ENCODE results near the gene SLC30A1. TPM values are rescaled to one million over a fixed set of nuclear protein-coding genes. Genes with fewer than 3 reads are reported as not detected.

SLC30A1 gene
- total RNA-seq, 1 experiment from 2014 or later, result 9.7 TPM

DNA sequence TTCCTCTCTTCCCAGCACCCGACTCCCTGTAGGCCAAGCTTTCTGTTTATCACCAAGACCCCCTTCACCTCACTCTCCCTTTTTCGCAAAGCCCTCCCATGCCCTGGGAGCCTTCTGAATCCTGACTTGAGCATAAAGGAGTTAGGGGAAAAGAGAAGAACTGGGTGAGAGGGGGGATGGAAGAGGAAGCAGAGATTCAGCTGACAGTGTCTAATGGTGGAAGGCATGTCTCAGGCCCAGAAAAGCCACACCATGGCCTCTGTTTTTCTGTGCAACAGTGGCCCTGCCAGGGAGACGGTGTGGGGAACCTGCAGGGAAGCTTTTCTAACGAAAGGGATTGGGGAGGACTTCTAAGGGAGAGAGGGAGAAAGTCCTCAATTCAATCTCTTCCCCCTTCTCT is 32.9 kb upstream of the SLC30A1 start:
- Histone ChIP-seq H4K20me1 (ENCODE audit: insufficient read depth) (no peaks in the 10 kb centered on the region), H3K4me3 (replicated peaks in 1 of 2; ENCODE audit: low read depth in 1 of 2, low read length in 2 of 2) (no peak overlapping the region), H3K9me2 (ENCODE audit: insufficient read depth) (no peaks in the 10 kb centered on the region), H2AFZ (ENCODE audit: low read depth, low read length, poor library complexity, severe bottlenecking) (no peak overlapping the region), H3K27me3 (ENCODE audit: insufficient read depth, low read length) (no peaks in the 10 kb centered on the region), H3K9me3 (ENCODE audit: control insufficient read depth in 1 of 2, insufficient read depth in 1 of 2, low read depth in 1 of 2, low read length in 2 of 2) (no peaks in the 10 kb centered on the region), H3K36me3 (ENCODE audit: control insufficient read depth in 1 of 2, insufficient read depth in 2 of 2, low read length in 2 of 2) (no peaks in the 10 kb centered on the region), H3K4me1 (ENCODE audit: control insufficient read depth in 1 of 2, insufficient read depth in 2 of 2, low read length in 2 of 2) (peaks cover 8 to 15% of the 10 kb centered on the region in 2 experiments; a peak in 3 of 4 replicates), H3K9ac (ENCODE audit: low read length) (no peak overlapping the region), H3K79me2 (ENCODE audit: insufficient read depth, low read length) (no peaks in the 10 kb centered on the region), H3K4me2 (ENCODE audit: low read length) (no peak overlapping the region), H3K27ac (ENCODE audit: low read depth, low read length) (no peak overlapping the region)
- ATAC-seq, result no peak
- DNase-seq (ENCODE audit: low read depth, low spot score), result no peak
- no TSS peak for BruUV-seq (replicated peaks)
- CTCF ChIA-PET, result interaction anchor here (1.1 kb wide), 1 partner anchor 13 kb away, joined by 4 read pairs; no protein-coding TSS in a partner anchor
- RAD21 ChIA-PET (ENCODE audit: low non-redundant PET in 1 of 2, low total read pairs in 2 of 2, uncharacterized antibody in 2 of 2, unreplicated experiment in 2 of 2), result no interaction called here
- POLR2A ChIA-PET, result no interaction called here
- TF ChIP-seq, protein P1, sequence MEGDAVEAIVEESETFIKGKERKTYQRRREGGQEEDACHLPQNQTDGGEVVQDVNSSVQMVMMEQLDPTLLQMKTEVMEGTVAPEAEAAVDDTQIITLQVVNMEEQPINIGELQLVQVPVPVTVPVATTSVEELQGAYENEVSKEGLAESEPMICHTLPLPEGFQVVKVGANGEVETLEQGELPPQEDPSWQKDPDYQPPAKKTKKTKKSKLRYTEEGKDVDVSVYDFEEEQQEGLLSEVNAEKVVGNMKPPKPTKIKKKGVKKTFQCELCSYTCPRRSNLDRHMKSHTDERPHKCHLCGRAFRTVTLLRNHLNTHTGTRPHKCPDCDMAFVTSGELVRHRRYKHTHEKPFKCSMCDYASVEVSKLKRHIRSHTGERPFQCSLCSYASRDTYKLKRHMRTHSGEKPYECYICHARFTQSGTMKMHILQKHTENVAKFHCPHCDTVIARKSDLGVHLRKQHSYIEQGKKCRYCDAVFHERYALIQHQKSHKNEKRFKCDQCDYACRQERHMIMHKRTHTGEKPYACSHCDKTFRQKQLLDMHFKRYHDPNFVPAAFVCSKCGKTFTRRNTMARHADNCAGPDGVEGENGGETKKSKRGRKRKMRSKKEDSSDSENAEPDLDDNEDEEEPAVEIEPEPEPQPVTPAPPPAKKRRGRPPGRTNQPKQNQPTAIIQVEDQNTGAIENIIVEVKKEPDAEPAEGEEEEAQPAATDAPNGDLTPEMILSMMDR (IDR thresholded peaks at IDR 0.05 in 2 of 3, conservative IDR thresholded peaks at IDR 0.05 in 1 of 3; ENCODE audit: borderline replicate concordance in 1 of 3, insufficient read depth in 1 of 3, low read depth in 2 of 3, low read length in 2 of 3), result no peak
- TF ChIP-seq POLR2A (IDR thresholded peaks at IDR 0.05; ENCODE audit: borderline replicate concordance, extremely low read depth, insufficient read depth, insufficient read length), result no peak
- TF ChIP-seq, protein P2, sequence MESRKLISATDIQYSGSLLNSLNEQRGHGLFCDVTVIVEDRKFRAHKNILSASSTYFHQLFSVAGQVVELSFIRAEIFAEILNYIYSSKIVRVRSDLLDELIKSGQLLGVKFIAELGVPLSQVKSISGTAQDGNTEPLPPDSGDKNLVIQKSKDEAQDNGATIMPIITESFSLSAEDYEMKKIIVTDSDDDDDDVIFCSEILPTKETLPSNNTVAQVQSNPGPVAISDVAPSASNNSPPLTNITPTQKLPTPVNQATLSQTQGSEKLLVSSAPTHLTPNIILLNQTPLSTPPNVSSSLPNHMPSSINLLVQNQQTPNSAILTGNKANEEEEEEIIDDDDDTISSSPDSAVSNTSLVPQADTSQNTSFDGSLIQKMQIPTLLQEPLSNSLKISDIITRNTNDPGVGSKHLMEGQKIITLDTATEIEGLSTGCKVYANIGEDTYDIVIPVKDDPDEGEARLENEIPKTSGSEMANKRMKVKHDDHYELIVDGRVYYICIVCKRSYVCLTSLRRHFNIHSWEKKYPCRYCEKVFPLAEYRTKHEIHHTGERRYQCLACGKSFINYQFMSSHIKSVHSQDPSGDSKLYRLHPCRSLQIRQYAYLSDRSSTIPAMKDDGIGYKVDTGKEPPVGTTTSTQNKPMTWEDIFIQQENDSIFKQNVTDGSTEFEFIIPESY (IDR thresholded peaks at IDR 0.05; ENCODE audit: extremely low read depth, insufficient replicate concordance, low read length), result no peak
- no peak for TF ChIP-seq CEBPB (IDR thresholded peaks at IDR 0.05; ENCODE audit: low read depth)
- no peak for TF ChIP-seq RAD21 (IDR thresholded peaks at IDR 0.05; ENCODE audit: low read depth)
- TF ChIP-seq SRF (IDR thresholded peaks at IDR 0.05; ENCODE audit: low read depth), result no peak
- TF ChIP-seq TCF7L2 (IDR thresholded peaks at IDR 0.05; ENCODE audit: borderline replicate concordance, extremely low read depth, insufficient read depth, insufficient read length), result no peak
- TF ChIP-seq EZH2 (IDR thresholded peaks at IDR 0.05), result no peak
- no peak for TF ChIP-seq EGR1 (IDR thresholded peaks at IDR 0.05; ENCODE audit: low read depth)
- TF ChIP-seq, protein P3, sequence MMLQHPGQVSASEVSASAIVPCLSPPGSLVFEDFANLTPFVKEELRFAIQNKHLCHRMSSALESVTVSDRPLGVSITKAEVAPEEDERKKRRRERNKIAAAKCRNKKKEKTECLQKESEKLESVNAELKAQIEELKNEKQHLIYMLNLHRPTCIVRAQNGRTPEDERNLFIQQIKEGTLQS (IDR thresholded peaks at IDR 0.05), result no peak
- no peak for TF ChIP-seq ELF1 (IDR thresholded peaks at IDR 0.05; ENCODE audit: borderline replicate concordance, low read depth)
- no peak for TF ChIP-seq FOSL1 (IDR thresholded peaks at IDR 0.05; ENCODE audit: low read depth)
- no peak for TF ChIP-seq YY1 (IDR thresholded peaks at IDR 0.05; ENCODE audit: extremely low read depth, insufficient replicate concordance, low read depth, low read length)
- no peak for TF ChIP-seq SIN3A (IDR thresholded peaks at IDR 0.05; ENCODE audit: low read depth)
- no peak for TF ChIP-seq EZH2phosphoT487 (IDR thresholded peaks at IDR 0.05; ENCODE audit: borderline replicate concordance)
- TF ChIP-seq JUND (IDR thresholded peaks at IDR 0.05), result no peak
- no peak for TF ChIP-seq POLR2AphosphoS5 (IDR thresholded peaks at IDR 0.05; ENCODE audit: low read depth, low read length)
- TF ChIP-seq ZNF274 (IDR thresholded peaks at IDR 0.05; ENCODE audit: low read depth, low read length), result no peak
- intact Hi-C loops (cut with micrococcal nuclease), result no loop called here

All from HCT116 (cell line).